Kidney epithelial cell (primary cell): Measurements from ENCODE around the gene DPYD. TPM values are rescaled to one million over a fixed set of nuclear protein-coding genes. Genes with fewer than 3 reads are reported as not detected.

Source experiments
- DNase-seq: peaks from one replicate; pipeline ENCODE4 v3.0.0-alpha.2; 2010; ENCODE audit warnings: low read depth
- H3K27me3 ChIP-seq: 2 replicates; pipeline ENCODE4 v1.6.0; 2011; ENCODE audit warnings: low read length; ENCODE audit not compliant: control insufficient read depth, insufficient read depth
- H3K36me3 ChIP-seq: 2 replicates; pipeline ENCODE4 v1.5.1; 2011; ENCODE audit warnings: low read length; ENCODE audit not compliant: control insufficient read depth, insufficient read depth
- H3K4me3 ChIP-seq: 2 replicates; pipeline ENCODE4 v1.5.1; 2011; ENCODE audit warnings: low read depth, mild to moderate bottlenecking, control low read depth, low read length
- total RNA-seq: library from RNA; depleted of rRNA; stranded (reverse); fragments of >200 nt; gene quantifications from 2 replicates; pipeline ENCODE4 v1.2.3, GENCODE V29; 2015
- TF ChIP-seq, protein P1 (sequence below): IDR thresholded peaks from 2 replicates; pipeline ENCODE4 v1.5.1; 2011; ENCODE audit warnings: mild to moderate bottlenecking, moderate library complexity, low read length, control low read depth, inconsistent platforms; ENCODE audit not compliant: insufficient read depth, poor library complexity, severe bottlenecking

DPYD gene
- total RNA-seq, 1 donor from 2014 or later: 1.6 TPM

DNA sequence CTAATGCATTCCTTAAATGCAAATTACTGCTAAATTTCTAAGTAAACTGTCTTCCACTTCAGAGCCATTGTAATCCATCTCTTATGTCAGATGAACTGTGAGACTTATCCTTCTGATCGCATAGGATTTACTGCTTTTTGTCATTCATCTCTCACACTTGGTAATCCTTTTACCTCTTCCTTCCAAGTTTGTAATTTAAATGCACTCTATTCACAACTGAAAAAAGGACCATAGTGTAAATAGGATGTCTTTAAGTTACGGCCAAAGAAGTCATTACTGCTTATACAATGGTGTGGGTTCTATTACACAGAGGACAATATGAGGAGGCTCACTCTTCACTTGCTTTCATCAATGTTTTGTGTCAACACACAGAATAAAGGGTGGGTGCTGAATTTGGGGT is 806.0 kb downstream of the DPYD start:
- no peak for DNase-seq
- H3K36me3 ChIP-seq: no peaks in the 10 kb centered on the region
- no peaks in the 10 kb centered on the region for H3K27me3 ChIP-seq
- TF ChIP-seq, protein P1, sequence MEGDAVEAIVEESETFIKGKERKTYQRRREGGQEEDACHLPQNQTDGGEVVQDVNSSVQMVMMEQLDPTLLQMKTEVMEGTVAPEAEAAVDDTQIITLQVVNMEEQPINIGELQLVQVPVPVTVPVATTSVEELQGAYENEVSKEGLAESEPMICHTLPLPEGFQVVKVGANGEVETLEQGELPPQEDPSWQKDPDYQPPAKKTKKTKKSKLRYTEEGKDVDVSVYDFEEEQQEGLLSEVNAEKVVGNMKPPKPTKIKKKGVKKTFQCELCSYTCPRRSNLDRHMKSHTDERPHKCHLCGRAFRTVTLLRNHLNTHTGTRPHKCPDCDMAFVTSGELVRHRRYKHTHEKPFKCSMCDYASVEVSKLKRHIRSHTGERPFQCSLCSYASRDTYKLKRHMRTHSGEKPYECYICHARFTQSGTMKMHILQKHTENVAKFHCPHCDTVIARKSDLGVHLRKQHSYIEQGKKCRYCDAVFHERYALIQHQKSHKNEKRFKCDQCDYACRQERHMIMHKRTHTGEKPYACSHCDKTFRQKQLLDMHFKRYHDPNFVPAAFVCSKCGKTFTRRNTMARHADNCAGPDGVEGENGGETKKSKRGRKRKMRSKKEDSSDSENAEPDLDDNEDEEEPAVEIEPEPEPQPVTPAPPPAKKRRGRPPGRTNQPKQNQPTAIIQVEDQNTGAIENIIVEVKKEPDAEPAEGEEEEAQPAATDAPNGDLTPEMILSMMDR: no peak
- H3K4me3 ChIP-seq: no peak overlapping the region

DNA sequence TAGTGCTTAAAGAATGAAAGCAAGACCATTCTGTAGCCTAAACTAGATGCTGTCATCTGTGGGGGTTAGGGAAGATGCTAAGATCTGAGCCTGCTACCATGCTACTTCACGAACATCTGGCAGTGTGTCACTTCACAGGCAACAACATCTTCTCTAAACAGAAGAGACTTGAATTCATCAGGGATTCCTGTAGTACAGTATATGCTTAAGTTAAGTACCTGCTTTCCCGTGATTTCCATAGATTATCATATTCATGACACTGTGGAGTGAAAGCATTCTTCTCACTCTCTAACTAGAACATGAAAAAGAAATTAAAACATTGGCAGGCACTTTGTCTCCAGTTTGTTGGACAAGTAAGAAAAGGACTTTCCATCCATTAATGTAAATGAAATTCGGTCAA is 808.4 kb downstream of the DPYD start:
- Histone ChIP-seq H3K36me3 (no peaks in the 10 kb centered on the region), H3K27me3 (no peaks in the 10 kb centered on the region), H3K4me3 (no peak overlapping the region)
- TF ChIP-seq, protein P1: no peak
- DNase-seq: no peak

DNA sequence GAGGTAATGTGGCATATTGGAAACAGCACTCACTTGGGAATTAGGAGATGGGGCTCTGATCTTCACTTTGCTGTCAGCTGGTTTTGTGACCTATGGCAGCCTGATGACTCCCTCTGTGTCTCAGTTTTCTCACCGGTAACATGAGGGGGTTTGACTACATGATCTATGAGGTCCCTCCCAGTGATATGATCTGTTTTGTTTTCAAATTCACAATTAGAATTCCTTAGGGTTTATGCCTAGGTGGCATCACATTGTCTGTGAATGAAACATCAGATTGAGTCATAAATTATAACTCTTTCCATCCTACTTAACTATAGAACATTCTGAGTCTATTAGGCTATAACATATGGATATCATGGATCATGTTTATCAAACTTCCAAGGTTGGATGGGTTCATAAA is 812.7 kb downstream of the DPYD start:
- H3K4me3 ChIP-seq: no peak overlapping the region
- no peaks in the 10 kb centered on the region for H3K27me3 ChIP-seq
- H3K36me3 ChIP-seq: no peaks in the 10 kb centered on the region
- no peak for DNase-seq
- TF ChIP-seq, protein P1: no peak

GRCh38 chr1:97105531-97105930 is 815.3 kb downstream of the DPYD start:
- Histone ChIP-seq H3K4me3 (no peak overlapping the region), H3K27me3 (no peaks in the 10 kb centered on the region), H3K36me3 (no peaks in the 10 kb centered on the region)
- DNase-seq: no peak
- TF ChIP-seq, protein P1: no peak

DNA sequence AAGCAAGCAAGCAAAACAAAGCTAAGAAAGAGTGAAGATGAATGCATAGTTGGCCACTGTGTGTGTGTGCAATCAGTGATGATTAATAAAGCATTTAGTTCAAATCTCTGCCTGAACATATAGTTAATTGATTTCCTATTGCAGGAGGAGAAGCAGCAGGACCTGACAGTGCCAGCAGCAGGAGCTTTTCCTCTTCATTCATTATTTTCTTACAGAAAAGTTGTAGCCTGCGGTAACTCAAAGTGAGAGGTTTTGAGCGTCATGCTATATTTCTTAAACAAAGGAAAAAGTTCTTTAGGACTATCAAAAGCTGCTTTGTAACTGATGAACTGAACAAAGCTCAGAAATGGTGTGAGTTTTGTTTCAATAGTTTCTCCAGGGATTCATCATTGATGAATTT is 819.3 kb downstream of the DPYD start:
- TF ChIP-seq, protein P1: no peak
- no peak for DNase-seq
- H3K27me3 ChIP-seq: no peaks in the 10 kb centered on the region
- H3K4me3 ChIP-seq: no peak overlapping the region
- no peaks in the 10 kb centered on the region for H3K36me3 ChIP-seq

GRCh38 chr1:97097404-97097925 is 823.4 kb downstream of the DPYD start:
- no peak for DNase-seq
- TF ChIP-seq, protein P1: no peak
- no peaks in the 10 kb centered on the region for H3K27me3 ChIP-seq
- H3K4me3 ChIP-seq: no peak overlapping the region
- no peaks in the 10 kb centered on the region for H3K36me3 ChIP-seq
